Measurements from ENCODE around the gene JARID2.

- TF ChIP-seq RORB (CRISPR knock-in tag; IDR thresholded peaks at IDR 0.05) (no peak), ETV6 (CRISPR knock-in tag; IDR thresholded peaks at IDR 0.05) (no peak), CREM (CRISPR knock-in tag; IDR thresholded peaks at IDR 0.05) (no peak), SMAD4 (CRISPR knock-in tag; IDR thresholded peaks at IDR 0.05) (no peak)
Measured at GRCh38 chr6:15433511-15433861, 187.6 kb downstream of the JARID2 start.

All from WTC11 (cell line).